Stimulated activated CD4-positive, alpha-beta T cell treated with anti-CD3 and anti-CD28 coated beads, Interleukin-2, amount 100 ng/mL, for 24 hours (primary cell): ENCODE data around the gene NME7.
"Not testable (repeated sequence)": the region's sequence is repeated elsewhere in the genome, so short reads cannot be mapped to it uniquely, and the experiment has no call there.

Experiments
- DNase-seq, 2 donors: peaks; one replicate each; pipeline ENCODE4 v3.0.0-alpha.2; 2020

Gene NME7

DNA sequence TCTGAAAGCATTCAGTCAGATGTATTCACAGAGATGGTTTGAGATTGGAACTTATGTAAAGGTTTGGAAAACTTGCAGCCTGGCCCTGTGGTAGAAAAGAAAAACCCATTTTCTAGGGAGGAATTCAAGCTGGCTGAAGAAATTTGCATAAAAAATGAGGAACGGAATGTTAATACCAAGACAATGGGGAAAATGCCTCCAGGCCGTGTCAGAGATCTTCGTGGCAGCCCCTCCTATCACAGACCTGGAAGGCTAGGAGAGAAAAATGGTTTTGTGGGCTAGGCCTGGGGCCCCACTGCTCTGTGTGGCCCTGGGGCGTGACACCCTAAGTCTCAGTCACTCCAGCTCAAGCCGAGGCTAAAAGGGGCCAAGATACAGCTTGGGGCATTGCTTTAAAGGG lies 26.7 kb downstream of the NME7 start:
- no peak for DNase-seq

DNA sequence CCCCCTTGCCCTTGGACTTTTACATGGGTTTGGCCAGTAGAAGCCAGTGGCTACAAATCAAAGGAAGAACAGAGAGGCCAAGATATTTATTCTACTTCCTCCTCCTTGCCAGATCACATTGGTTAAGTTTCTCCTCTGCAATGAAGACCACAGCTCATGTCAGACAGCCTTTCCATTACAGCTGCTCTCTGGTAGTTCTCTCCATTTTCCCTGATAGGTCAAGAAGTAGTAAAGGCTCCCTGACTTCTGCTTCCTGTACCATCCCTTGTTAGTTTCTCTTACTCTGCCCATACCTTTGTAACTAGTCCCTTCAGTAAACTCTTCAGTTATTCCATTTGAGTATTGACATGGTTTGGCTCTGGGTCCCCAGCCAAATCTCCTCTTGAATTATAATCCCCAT lies 27.8 kb downstream of the NME7 start:
- DNase-seq: no peak

DNA sequence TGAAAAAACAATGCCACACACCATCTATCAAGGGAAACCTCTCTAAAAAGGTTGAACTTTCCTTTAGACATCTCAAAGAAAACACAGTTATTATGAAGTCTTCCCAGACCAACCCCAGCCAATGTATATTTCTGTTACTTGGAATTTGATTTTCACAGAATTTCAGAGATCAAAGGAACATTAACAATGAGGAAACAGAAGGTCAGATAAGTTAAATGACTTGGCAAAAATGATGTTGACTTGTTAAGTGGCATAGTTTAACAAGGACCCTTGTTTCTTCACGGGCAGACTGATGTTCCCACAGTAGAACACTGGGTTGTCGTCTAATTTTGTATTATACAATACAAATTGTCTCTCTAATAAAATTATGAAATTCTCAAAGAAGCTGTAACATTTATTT lies 29.0 kb downstream of the NME7 start:
- DNase-seq: no peak

DNA sequence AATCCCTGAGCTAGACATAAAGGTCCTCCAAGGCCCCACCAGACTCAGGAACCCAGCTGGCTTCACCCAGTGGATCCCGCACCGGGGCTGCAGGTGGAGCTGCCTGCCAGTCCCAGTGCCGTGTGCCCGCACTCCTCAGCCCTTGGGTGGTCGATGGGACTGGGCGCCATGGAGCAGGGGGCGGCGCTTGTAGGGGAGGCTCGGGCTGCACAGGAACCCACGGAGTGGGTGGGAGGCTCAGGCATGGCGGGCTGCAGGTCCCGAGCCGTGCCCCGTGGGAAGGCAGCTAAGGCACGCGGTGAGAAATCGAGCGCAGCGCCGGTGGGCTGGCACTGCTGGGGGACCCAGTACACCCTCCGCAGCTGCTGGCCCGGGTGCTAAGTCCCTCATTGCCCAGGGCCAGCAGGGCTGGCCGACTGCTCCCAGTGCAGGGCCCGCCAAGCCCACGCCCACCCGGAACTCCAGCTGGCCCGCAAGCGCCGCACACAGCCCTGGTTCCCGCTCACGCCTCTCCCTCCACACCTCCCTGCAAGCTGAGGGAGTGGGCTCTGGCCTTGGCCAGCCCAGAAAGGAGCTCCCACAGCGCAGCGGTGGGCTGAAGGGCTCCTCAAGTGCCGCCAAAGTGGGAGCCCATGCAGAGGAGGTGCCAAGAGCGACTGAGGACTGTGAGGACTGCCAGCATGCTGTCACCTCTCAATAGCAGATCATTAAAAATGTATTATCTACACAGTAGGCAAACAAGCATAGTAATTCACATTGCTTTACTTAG lies 30.5 kb downstream of the NME7 start:
- not testable (repeated sequence) for DNase-seq

DNA sequence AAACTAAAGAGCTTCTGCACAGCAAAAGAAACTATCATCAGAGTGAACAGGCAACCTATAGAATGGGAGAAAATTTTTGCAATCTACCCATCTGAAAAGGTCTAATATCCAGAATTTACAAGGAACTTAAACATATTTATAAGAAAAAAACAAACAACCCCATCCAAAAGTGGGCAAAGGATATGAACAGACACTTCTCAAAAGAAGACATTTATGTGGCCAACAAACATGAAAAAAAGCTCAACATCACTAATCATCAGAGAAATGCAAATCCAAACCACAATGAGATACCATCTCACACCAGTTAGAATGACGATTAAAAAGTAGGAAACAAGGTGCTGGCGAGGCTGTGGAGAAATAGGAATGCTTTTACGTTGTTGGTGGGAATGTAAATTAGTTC lies 32.9 kb downstream of the NME7 start:
- not testable (repeated sequence) for DNase-seq

DNA sequence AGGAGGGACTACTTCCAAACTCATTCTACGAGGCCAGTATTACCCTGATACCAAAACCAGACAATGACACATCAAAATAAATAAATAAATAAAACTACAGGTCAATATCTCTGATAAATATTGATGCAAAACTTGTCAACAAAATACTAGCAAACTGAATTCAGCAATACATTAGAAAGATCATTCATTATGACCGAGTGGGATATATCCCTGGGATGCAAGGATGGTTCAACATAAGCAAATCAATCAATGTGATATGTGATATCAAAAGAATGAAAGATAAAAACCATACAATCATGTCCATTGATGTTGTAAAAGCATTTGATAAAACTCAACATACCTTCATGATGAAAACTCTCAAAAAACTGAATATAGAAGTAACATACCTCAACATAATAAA lies 36.7 kb downstream of the NME7 start:
- no peak for DNase-seq

DNA sequence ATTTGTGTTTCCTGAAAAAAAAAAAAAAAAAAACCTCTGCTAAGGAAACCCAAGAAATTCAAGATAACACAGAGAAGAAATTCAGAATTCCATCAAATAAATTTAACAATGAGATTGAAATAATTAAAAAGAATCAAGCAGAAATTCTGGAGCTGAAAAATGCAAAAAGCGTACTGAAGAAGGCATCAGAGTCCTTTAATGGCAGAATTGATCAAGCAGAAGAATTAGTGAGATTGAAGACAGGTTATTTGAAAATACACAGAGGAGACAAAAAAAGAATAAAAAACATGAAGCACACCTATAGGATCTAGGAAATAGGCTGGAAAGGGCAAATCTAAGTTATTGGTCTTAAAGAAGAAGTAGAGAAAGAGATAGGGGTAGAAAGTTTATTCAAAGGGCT lies 38.2 kb downstream of the NME7 start:
- DNase-seq: no peak

DNA sequence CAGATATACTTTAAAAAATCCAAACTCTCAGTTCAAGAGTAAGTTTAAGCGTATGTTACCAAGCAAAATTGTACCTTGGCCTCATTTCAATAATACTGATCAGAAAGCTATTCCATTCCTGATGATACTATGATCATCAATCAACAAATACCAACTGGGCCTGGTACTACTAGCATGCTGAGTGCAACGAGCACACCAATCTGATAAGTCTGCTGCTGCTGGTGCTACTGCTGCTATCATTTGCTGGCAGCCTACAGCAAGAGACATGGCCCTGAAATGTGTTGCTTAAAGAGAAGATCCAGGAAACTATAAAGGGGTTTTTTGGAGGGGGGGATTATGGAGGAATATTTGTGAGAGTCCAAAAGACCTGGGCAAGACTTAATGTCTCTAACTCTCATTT lies 39.7 kb downstream of the NME7 start:
- no peak for DNase-seq

DNA sequence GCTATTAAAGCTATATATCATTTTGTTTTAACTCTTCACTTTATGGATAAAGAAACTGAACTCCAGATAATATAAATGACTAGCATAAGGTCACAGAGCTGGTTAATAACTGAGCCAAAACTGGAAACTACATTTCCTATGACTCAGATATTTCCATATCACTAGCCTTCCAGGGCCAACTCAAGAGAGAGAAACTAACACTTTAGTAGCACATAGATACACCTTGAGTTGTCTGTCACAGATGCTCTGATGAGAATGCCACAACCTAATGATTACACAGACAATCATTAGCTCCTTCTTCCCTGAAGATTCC lies 40.7 kb downstream of the NME7 start:
- no peak for DNase-seq

DNA sequence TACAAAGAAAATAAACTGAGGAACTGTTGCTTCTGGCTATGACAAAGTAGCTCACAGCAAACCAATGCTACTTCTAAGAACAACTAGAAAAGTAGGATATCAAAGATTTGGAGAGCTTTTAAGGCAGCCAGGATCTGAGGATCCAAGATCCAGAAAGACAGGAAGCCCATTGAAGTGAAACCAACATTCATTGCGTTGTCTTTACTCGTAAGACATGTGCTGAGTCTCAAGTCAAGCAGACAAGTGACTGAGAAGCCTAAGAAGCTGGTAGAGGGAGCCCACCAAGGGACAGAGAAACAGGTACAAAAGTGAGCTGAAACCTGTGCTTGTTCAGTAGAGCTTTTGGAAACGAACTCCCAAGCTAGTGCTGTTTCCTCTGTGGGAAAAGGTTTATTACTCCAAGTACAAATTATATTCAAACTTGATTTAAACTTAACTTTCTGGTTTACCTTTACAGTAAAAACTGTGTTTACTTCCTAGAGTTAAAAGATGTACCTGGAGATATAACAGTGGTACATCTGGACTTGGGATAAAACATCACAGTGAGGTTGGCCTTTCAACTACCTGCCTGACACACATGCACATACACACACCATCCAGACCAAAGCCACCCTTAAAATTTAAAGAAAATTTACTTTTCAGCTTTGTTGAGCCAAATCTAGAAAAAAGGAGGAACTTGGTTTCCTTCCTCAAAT lies 41.2 kb downstream of the NME7 start:
- DNase-seq: no peak

DNA sequence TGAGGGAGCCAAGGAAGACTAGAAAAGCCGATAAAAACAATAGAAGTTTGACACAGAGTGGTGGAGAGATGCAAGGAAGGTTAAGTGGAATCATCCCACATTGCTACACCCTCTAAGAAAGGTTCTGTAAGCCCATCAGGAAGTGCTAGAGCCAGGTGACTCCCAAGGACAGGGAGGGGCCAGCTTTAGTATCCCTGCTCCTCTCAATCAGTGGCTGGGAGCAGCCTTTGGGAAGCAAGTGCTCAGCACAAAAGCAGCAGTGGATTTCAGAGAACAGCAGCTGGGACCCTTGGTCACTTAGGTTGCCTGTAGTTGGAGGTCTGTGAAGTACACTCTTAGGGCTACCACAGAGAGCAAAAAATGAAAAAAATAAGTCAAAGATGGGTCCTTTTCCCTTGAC lies 42.5 kb downstream of the NME7 start:
- no peak for DNase-seq

DNA sequence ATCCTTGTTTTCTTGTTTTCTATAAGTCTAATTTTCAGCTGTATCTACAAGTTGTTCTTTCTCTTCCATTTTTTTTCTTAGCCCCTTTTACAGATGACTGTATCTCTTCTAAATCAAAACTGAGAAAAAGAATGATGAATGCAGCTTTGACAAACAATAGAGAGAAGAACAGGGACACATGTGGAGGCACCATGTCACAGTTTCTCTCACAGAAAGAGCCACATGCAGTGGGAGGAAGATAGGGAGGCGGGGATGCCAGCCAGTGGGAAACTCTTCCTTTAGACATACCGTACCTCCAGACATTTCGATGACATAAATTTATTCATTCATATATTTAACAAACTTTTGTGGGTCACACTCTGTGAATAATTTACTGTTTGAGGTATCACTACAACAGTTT lies 45.5 kb downstream of the NME7 start:
- no peak for DNase-seq

DNA sequence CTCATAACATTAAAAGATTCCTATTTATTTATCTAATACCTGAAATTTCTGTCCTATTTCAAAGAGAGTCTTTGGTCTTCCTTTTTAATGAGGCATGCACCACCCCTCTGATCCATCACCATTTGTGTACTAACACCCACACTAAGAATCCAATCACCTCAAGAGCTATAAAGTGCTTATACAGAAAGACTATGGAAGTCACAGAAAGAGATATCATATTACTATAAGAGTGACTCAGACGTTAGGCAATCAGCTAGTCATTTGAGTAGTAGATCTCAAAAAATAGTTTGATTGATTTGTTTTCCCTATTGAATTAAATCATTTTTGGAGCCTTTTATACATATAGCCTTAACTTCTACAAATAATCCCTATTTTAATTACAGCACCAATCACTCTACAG lies 46.1 kb downstream of the NME7 start:
- DNase-seq: no peak

DNA sequence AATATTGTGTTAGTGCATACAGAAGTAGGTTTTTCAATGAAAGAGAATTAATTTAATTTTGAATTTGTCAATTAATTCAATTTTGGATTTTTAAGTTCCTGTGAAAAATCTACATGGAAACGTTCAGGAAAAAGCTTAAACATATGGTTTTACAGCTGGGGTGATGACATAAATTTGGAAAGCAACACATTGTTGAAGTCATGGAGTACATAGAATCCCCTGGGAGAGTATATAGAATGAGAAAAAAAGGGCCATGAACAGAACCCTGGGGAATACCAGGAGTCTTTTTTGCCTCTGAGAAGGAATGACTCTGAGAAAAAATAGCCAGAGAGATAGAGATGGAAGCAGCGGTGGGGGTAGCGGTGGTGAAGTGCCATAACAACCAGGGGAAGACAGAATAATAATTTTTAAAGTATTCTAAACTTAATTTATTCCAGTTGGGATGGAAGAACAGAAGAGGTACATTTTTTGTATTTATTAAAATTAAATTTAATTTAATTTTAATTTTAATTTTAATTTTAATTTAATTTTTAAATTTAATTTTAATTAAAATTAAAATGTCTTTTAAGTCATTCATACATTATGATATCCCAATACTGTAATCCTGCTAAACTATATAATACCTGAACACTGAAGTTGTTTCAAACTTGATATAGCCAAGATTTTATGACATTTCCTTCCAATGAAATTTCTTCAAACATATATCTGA lies 48.9 kb downstream of the NME7 start:
- DNase-seq: no peak

DNA sequence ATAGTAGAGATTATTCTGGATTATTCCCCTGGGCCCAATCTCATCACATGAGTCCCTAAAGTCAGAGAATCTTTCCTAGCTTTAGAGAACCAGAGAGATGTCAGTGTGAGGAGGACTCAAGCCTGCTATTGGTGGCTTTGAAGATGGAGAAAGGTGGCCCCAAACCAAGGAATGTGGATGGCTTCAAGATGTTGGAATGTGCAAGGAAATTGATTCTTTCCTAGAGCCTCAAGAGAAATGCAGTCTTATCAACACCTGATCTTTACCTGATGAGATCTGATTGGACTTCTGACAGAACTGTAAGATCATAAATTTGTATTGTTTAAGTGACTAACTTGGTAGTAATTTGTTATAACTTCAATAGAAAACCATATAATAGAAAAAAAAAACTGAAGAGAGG lies 51.0 kb downstream of the NME7 start:
- no peak for DNase-seq

DNA sequence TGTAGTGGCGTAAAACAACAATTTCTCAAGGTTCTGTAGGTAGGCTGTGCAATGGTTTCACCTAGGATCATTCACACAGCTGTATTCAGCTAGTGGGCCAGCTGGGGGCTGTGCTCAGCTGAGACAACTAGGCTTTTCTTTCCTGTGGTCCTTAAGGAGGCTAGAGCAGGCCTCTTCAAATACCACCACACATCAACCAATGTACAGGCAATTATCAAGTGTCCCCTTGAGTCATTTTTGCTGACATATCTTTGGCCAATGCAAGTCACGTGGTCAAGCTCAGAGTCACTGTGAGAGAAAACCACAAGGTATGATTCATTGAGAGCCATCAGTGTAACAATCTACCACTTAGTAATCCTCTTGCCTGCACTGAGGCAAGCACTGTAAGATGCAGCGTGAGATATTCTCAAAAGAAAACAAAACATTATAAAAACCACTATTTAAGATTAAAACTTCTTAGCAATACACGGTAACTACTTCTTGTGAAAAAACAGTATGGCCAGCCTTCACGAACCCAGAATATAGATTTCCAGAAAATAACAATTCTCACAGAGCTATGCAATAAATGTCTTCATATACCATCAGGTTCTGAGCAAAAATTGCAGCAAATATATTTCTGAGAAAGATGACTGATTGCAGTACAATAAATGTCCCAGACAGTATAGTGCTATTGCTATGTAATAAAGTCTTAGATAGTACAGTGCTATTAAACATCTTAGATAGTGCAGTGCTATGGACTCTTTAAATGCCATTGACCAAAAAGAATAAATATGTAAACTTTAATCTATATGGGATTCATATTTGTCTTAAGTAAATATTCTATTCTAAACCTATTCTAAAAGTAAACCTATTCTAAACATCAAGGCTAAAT lies 55.3 kb downstream of the NME7 start:
- DNase-seq: peak; percentile 9 to 33

DNA sequence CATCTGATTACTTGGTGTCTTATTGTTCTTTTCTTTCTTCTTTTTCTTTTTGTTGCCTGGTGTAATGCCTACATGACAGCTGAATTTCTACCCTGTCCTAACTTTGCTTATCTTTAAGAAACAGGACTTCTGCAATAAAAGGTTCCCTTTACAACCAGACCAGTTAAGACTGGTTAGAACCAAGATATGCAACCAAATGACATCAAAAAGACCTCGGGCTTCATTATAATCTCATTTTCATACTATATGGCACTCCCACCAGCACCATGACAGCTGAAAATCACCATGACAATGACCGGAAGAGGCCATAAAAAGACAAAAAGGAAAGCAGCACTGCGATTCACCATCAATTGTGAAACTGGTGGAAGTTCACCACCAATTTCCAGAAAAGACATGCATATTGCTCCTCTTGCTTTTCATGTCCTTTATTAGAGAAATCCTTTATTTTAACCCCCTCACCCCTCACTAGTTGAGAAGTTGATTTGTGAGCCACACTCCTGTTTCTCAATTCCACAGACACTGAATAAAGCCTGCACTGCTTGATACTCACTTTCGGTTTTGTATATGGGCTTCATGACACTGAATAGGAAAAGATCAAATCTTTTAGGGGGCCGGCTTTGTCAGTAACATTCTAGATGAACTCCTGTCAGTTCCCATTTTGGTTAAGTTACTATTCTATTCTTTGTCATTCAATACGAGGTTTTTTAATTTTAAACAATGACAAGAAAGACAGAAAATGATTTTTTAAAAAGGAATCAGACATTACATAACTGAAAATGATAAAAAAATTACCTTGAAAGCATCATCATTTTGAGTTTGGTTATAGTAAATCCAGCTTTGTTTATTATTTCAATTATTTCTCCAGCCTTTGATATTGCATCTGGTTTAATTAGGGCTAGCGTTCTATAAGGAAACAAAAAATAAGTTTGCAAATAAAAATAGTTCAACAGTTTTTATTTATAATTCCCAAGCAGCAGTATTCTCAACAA lies 58.1 kb downstream of the NME7 start:
- DNase-seq: no peak

DNA sequence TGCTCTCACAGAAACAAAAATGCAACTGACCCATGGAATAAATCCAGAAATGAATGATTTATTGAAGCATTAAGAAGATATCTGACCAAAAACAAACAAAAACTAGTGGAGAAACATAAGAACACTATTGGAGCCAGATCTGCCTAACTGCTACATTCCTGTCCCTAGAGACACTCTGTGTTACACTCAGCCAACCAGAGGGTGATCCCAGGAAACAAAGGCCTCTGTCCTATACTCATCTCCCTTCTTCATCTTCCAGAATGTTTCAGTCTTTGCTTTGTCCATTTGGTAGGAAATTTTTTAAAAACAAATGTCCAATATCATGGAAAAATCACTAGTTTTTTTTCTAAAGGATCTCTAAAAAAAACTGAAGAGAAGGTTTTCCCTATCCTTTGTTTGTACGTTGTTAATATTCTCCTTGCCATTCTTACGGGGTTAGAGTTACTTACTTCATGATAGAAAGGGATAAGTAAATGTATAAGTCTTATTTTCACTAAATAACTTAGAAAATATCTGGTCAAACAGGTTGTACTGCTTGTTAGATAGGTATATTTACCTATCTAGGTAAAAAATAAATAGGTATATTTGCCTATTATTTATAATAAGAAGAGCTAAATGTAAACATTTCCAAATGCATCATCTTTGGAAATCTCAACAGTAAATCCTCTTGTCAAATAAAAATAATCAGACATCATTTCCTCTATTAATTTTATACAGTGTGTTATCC lies 59.1 kb downstream of the NME7 start:
- DNase-seq: no peak

DNA sequence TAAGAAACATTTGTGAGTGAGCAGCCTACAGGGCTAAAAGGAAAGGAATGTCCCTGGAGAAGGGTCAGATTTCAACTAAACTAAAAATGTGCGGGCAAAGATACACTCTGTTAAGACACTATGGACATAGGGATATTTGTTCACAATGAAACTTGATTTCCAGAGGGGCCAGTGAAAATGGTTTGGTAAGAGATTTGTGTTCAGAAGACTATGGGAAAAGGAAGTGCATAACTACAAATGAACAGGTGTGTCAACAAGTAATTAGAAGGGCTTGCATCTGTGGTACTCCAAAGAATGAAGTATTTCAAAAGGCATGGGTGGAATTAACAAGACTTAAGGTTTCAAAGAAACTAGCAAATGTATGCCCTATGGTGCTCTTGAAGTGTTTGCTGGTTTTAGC lies 60.4 kb downstream of the NME7 start:
- no peak for DNase-seq

DNA sequence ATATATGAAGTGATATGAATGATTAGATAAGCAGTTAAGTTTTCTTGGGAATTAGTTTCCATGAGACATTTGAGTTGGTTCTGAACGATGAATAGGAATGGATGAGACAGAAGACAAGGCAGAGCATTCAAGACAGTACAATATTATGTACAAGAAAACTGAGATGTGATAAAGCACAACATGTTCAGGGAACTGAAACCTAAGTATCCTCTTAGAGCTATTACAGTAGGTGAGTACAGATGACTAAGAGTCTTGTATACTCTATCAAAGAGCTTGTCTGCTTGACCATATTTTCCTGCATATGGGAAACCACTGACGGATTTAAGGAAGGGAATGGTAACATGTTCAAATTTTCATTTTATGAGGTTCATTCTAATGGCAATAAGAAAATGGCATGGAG lies 61.6 kb downstream of the NME7 start:
- DNase-seq: no peak

DNA sequence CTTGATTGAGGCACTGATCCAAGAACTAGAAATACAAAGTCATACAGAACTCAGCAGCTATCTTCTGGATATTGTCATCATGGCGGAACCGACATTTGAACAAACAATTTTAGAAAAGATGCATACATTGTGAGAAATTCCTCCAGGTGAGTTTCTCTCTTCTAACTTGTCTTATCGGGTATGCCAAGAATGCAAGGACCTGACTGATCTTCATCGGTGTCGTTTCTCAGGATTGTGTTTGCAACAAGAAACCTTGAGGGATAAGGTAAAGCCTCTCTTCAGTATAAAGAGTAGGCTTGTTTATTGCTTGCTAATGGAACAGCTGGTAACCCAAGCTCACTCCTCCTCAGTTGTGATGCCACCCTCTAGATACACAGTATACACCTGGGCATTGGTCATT lies 62.2 kb downstream of the NME7 start:
- no peak for DNase-seq
